Metanephros (tissue), 2 donors: ENCODE measurements around the gene ST3GAL5. TPM values are rescaled to one million over a fixed set of nuclear protein-coding genes. Genes with fewer than 3 reads are reported as not detected.

ENCODE experiments used
- small RNA-seq: library from RNA; depleted of rRNA; stranded (forward); fragments of <200 nt; gene quantifications from one replicate; pipeline ENCODE3, GENCODE V24; 2014; ENCODE audit warnings: low replicate concordance
- total RNA-seq: library from RNA; depleted of rRNA; stranded (reverse); fragments of >200 nt; gene quantifications from one replicate; pipeline ENCODE4 v1.2.3, GENCODE V29; 2014

Gene ST3GAL5
- 19.4 TPM for total RNA-seq

GRCh38 chr2:85888684-85889626 is at the start of gene ST3GAL5:
Gene ST3GAL5, minus strand, starts transcription at chr2:85888990. Its CDS starts 85 bp downstream, at chr2:85888905.

Small RNAs within 50 kb of the gene (small RNA-seq; reads per million reads assigned to genes)
- gene RN7SKP83: not detected

Other genes starting within 250 kb of the ST3GAL5 start
- 1.7 TPM for gene SFTPB, start 220.8 kb downstream of the ST3GAL5 start, total RNA-seq
- not detected for gene GNLY, start 194.6 kb downstream of the ST3GAL5 start, total RNA-seq
- 24.5 TPM for gene ATOH8, start 135.0 kb downstream of the ST3GAL5 start, total RNA-seq
- gene POLR1A, start 216.9 kb upstream of the ST3GAL5 start, total RNA-seq: 14.9 TPM
- gene PTCD3, start 217.2 kb upstream of the ST3GAL5 start, total RNA-seq: 218 TPM